Activated naive CD4-positive, alpha-beta T cell treated with anti-CD3 and anti-CD28 coated beads for 36 hours (primary cell): ENCODE results near the gene HOXC13. TPM values are rescaled to one million over a fixed set of nuclear protein-coding genes. Genes with fewer than 3 reads are reported as not detected.

Experiments
- CTCF ChIA-PET: fragments of 350-600 bp; sonication (Branson Sonifier 250); formaldehyde crosslinking; loops from one replicate; lab custom pipeline; 2021; ENCODE audit warnings: antibody characterized with exemption; lab: Charles Lee
- DNase-seq: peaks from one replicate; pipeline ENCODE4 v3.0.0-alpha.2; 2020
- H3K27ac Mint-ChIP-seq: one replicate; pipeline ENCODE4 v1.8.0; 2021; ENCODE audit warnings: mild to moderate bottlenecking, mixed read lengths
- H3K27me3 Mint-ChIP-seq: one replicate; pipeline ENCODE4 v1.8.0; 2021; ENCODE audit warnings: low read depth, mixed read lengths
- H3K36me3 Mint-ChIP-seq: one replicate; pipeline ENCODE4 v1.8.0; 2021; ENCODE audit warnings: low read depth, mixed read lengths
- H3K4me1 Mint-ChIP-seq: one replicate; pipeline ENCODE4 v1.8.0; 2021; ENCODE audit warnings: low read depth, mixed read lengths
- H3K4me3 Mint-ChIP-seq: one replicate; pipeline ENCODE4 v1.8.0; 2021; ENCODE audit warnings: mild to moderate bottlenecking, moderate library complexity, mixed read lengths
- H3K9me3 Mint-ChIP-seq: one replicate; pipeline ENCODE4 v1.8.0; 2021; ENCODE audit warnings: mixed read lengths
- intact Hi-C: fragments of 100-400 bp; cut with micrococcal nuclease; formaldehyde crosslinking; loops from one replicate; pipeline ENCODE4 v1.15.1; 2023
- total RNA-seq, 2 experiments: library from RNA; stranded (reverse); gene quantifications; one replicate each; pipeline ENCODE4 v1.2.3, GENCODE V29; 2021

Gene HOXC13
- total RNA-seq, 2 experiments from 2014 or later = not detected

DNA sequence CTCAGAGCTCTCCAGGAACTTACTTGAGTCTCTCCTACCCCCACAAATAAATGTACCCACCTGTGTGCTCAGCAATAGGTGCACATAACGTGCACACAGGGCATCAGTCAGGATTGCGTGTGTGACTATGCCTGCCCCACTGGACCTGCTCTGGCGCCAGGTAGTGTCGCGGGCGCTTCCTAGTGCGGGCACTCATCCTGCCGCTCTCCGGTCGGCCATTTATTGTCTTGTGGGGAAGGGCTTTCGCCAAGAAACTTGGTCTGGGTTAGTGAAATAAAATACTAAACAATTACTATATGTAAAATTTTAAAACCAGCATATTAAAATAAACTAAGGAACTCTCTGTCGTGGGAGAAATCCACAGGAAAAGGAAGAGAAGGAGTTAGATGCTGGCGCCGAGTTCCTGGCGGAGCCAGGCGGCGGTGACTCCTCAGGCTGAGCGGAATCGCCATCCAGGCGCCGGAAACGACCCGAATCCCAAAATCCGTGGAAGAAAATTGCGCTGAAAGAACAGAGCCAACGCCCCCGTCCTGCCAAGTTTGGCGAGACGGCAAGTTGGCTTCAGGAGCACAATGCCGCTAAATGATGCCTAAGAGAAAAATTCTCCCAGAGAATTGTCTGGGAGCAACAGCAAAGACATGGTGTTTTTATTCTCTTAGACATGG, 7.9 kb upstream of the HOXC13 start:
- Mint-ChIP-seq H3K27me3 (peaks cover 88% of the 10 kb centered on the region), H3K4me3 (no peak overlapping the region), H3K4me1 (peaks cover 7% of the 10 kb centered on the region), H3K36me3 (no peaks in the 10 kb centered on the region), H3K9me3 (no peaks in the 10 kb centered on the region), H3K27ac (no peak overlapping the region)
- DNase-seq = no peak
- CTCF ChIA-PET = no interaction called here
- intact Hi-C loops = loop anchor here (5.0 kb wide), 1 partner anchor 37 kb away; no protein-coding TSS in a partner anchor

DNA sequence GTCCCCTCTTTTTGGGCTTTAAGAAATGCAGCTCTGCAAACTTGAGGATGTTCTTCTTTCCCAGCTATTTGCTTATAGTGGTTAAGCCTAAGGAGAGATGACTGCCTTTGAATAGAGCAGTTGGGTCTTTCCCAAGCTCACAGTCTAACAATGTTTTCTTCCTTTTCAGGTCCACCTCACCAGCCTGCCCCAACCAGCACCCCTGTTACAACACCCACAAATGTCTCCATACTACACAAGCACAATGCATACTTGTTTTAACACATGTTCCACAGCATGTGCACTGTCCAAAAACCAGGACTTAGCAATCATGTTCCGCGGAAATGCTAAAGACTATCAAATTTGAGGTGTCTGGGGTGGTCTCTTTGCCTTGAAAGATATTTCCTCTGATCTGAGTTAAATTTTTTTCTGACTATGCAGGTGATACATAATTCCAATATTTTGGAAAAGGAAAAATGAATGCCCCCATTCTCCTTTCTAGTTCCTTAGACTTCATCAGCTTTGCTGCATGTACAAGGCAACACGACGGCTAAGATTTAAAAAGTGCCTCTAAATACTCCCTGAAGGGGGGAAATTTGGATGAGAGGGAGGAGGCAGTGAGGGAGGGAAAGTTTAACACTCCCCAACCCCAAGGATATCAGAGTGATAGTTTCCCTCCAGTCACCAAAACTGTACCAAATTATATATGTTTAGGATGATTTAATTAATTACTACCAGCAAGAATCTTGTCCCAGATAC, 6.6 kb upstream of the HOXC13 start:
- no peaks in the 10 kb centered on the region for H3K9me3 Mint-ChIP-seq
- no peaks in the 10 kb centered on the region for H3K36me3 Mint-ChIP-seq
- DNase-seq = no peak
- peaks cover 11% of the 10 kb centered on the region for H3K4me1 Mint-ChIP-seq
- no peak overlapping the region for H3K4me3 Mint-ChIP-seq
- H3K27ac Mint-ChIP-seq = no peak overlapping the region
- CTCF ChIA-PET = no interaction called here
- intact Hi-C loops = loop anchor here (5.0 kb wide), 1 partner anchor 35 kb away; no protein-coding TSS in a partner anchor
- H3K27me3 Mint-ChIP-seq = peaks cover 87% of the 10 kb centered on the region

DNA sequence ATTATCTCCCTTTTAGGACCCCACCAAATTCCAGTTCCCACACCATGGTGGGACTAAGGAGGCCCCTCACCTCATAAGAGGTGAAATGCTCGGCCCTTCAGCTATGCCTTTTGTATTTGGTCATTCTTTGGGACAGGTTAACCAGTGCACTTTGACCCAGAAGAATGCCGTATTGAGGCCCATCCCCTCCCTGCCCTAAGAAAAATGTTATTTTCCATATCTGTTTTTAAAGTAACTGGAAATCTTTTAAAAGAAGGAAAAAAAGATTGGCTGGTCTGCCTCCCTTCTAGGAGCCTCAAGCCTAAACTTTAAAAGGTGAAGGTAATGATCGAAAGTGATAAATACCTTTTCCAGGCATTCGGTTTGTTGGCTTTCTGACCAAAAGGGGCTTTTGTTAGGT, 5.7 kb upstream of the HOXC13 start:
- H3K27me3 Mint-ChIP-seq = peaks cover 88% of the 10 kb centered on the region
- intact Hi-C loops = loop anchor here (5.0 kb wide), 1 partner anchor 34 kb away; no protein-coding TSS in a partner anchor
- H3K27ac Mint-ChIP-seq = no peak overlapping the region
- DNase-seq = no peak
- no peaks in the 10 kb centered on the region for H3K36me3 Mint-ChIP-seq
- CTCF ChIA-PET = no interaction called here
- no peaks in the 10 kb centered on the region for H3K9me3 Mint-ChIP-seq
- no peak overlapping the region for H3K4me3 Mint-ChIP-seq
- H3K4me1 Mint-ChIP-seq = peaks cover 11% of the 10 kb centered on the region

DNA sequence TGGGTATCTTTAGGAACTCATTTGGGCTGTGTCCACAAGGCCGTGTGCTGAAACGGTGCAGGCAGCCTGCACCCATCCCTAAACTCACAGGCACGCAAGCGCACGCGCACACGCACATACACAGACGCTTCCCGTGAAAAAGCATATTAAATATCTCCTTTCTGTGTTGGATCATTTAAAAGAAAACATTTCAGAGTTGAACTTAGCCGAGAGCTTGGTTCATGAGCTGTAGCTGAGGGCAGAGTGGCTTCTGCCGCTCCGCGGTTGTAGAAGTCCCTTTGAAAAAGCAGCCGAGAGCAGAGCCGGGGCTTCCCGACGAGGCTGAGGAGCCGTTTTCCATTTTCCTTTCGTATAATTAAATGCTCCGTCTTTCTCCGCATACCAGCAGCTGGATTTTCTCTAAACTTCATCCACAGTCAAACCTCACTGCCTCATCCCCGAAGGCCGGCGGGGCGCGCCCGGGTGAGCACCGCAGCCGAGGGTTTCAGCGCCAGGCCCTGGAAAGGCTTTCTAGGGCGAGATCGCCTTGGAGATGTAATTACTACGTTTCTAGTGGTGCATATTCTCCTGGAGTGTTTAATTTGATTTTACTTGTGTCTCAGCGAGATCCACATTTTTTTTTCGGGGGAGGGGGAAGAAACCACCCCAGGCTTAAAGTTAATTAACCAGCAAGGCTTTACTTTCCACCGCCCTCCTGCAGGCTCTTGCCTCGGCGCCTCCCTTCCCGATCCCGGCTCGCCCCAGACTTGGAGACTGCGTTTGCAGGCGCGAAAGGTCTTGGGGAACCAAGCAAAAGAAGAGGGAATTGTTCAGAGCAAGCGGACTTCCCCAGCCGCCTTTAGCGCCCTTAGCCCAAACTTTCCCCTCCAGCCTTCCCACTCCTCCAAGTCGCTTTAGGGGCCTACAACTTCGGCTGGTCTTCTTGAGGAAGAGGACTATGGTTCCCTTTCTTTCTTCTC, 3.0 kb upstream of the HOXC13 start:
- peaks cover 7% of the 10 kb centered on the region for H3K4me1 Mint-ChIP-seq
- CTCF ChIA-PET = interaction anchor here (0.6 to 1.2 kb wide), 2 partner anchors 192 to 1683 kb away, joined by 3 read pairs; no protein-coding TSS in a partner anchor
- H3K36me3 Mint-ChIP-seq = no peaks in the 10 kb centered on the region
- H3K27ac Mint-ChIP-seq = no peak overlapping the region
- peak overlapping the region; percentile 28 for H3K4me3 Mint-ChIP-seq
- H3K27me3 Mint-ChIP-seq = peaks cover 83% of the 10 kb centered on the region
- intact Hi-C loops = no loop called here
- no peaks in the 10 kb centered on the region for H3K9me3 Mint-ChIP-seq
- DNase-seq = no peak

DNA sequence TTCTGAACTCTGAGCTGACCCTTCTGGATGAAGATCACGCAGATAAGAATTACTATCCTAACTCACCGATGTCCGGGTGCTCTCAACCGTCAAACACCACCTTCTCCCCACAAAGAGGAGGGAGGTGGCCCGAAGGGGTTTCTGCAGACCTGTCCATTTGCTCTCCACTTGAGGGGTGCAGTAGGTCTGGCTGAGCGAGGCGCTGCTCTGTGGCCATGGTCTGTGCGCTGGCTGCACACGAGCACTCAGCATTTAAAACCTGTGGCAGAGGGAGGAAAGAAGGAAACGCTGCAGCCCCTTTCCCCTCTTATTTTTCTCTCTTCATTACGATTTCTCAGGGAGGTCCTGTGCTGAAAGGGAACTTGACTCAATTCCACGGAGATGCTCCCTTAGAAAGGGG, 1.5 kb upstream of the HOXC13 start:
- peaks cover 7% of the 10 kb centered on the region for H3K4me1 Mint-ChIP-seq
- no peak overlapping the region for H3K4me3 Mint-ChIP-seq
- H3K27ac Mint-ChIP-seq = no peak overlapping the region
- CTCF ChIA-PET = no interaction called here
- H3K9me3 Mint-ChIP-seq = no peaks in the 10 kb centered on the region
- DNase-seq = no peak
- intact Hi-C loops = no loop called here
- no peaks in the 10 kb centered on the region for H3K36me3 Mint-ChIP-seq
- H3K27me3 Mint-ChIP-seq = peaks cover 83% of the 10 kb centered on the region

DNA sequence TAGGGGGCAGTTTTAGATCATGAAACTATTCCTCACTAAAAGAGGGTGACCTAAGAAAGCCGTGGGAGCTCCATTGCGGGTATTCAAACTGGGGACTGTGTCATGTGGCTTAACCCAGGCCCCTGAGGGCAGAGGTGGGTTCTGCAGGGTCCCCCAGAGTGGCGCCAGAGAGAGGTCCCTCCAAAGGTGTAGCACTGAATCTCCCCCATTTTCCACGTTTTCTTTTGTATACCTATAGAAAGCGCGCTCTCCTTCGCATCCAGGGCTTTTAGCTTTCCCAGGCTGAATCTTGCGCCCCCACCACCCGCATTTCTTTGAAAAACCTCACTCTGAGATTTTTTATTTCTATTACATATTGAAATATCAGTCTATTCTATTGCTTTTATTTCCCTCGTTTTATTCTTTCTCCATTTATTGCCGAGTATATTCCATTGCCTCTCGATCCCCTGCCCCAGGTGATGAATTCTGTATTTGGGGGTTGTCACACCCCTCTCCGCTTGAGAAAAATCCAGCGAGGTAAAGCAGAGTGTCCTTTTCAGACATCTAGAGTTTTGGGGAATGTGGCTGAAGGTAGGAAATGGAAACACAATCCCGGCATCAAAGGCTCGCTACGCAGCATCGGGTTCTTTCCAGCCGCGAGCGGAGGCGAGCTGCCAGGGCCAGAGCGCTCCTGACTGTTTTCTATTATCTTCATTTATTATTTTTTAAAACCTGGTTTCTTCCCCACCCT, 870 bp upstream of the HOXC13 start:
- no peaks in the 10 kb centered on the region for H3K36me3 Mint-ChIP-seq
- H3K4me1 Mint-ChIP-seq = peaks cover 7% of the 10 kb centered on the region
- H3K4me3 Mint-ChIP-seq = no peak overlapping the region
- H3K27me3 Mint-ChIP-seq = peaks cover 81% of the 10 kb centered on the region
- intact Hi-C loops = no loop called here
- H3K9me3 Mint-ChIP-seq = no peaks in the 10 kb centered on the region
- DNase-seq = no peak
- H3K27ac Mint-ChIP-seq = no peak overlapping the region
- CTCF ChIA-PET = interaction anchor here (1.2 kb wide), 1 partner anchor 12 kb away, joined by 3 read pairs; no protein-coding TSS in a partner anchor

DNA sequence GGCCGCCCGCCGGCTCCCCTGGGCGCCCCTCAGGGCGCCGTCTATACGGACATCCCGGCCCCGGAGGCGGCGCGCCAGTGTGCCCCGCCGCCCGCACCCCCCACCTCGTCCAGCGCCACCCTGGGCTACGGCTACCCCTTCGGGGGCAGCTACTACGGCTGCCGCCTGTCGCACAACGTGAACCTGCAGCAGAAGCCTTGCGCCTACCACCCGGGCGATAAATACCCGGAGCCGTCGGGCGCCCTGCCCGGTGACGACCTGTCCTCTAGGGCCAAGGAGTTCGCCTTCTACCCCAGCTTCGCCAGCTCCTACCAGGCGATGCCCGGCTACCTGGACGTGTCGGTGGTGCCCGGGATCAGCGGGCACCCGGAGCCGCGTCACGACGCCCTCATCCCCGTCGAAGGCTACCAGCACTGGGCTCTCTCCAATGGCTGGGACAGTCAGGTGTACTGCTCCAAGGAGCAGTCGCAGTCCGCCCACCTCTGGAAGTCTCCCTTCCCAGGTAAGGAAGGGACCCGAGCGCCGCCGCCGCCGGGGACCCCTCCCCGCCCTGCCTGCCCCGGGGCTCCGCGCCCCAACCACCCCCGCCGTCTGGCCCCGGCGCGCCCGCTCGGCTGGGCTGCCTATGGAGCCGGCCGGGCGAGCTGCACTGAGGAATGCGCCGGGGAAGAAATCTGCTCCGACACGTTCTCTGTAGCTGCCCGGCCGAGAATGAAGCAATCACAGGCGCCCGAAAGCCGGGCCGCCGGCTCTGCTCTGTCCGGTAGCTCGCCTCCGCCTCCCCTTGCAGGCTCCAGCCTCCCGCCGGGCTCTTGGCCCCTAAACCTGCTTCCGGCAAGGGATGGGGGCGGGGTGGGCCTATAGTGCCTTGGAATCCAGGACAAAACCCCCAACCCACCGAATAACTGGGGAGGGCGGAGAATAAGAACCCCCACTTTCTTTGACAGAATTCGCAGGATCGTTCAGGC, 794 bp downstream of the HOXC13 start:
- Mint-ChIP-seq H3K4me3 (no peak overlapping the region), H3K36me3 (no peaks in the 10 kb centered on the region), H3K4me1 (peaks cover 7% of the 10 kb centered on the region), H3K9me3 (no peaks in the 10 kb centered on the region), H3K27ac (peak overlapping the region; percentile 32), H3K27me3 (peaks cover 81% of the 10 kb centered on the region)
- intact Hi-C loops = loop anchor here (10.0 kb wide), 1 partner anchor 245 kb away; no protein-coding TSS in a partner anchor
- CTCF ChIA-PET = interaction anchor here (1.4 kb wide), 1 partner anchor 194 kb away, joined by 3 read pairs; no protein-coding TSS in a partner anchor
- DNase-seq = no peak

DNA sequence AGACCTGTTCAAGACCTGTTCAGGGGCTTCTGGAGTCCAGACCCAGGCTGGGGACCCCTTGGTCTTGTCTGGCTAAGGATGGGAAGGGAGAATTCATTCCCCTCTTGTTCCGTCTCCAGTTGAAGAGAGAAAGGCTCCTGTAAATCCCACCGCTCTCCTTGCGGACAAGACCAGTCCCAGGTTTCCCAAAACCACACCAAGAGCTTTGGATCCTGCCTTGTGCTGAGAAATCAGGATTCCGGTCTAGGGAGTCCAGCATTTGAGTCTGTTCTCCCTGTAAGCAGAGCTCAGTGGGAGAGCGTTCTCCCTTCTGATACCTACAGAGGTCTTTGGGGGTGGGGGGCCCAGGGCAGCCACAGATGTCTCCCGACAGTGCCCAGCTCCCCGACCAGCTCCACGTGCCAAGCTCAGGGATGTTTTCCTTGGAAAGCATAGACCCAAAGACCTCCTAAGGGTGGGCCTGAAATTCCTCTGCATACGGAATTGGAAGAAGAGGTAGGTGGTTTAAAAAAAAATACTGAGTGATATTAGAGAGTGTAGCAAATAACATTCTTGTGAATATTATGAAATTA, 1.9 kb downstream of the HOXC13 start:
- no peak for DNase-seq
- H3K27me3 Mint-ChIP-seq = peaks cover 84% of the 10 kb centered on the region
- H3K4me1 Mint-ChIP-seq = peaks cover 8% of the 10 kb centered on the region
- intact Hi-C loops = loop anchor here (10.0 kb wide), 1 partner anchor 246 kb away; no protein-coding TSS in a partner anchor
- CTCF ChIA-PET = interaction anchor here (1.4 kb wide), 2 partner anchors 195 to 251 kb away, joined by 3 read pairs; no protein-coding TSS in a partner anchor
- H3K4me3 Mint-ChIP-seq = no peak overlapping the region
- H3K27ac Mint-ChIP-seq = no peak overlapping the region
- no peaks in the 10 kb centered on the region for H3K36me3 Mint-ChIP-seq
- no peaks in the 10 kb centered on the region for H3K9me3 Mint-ChIP-seq

DNA sequence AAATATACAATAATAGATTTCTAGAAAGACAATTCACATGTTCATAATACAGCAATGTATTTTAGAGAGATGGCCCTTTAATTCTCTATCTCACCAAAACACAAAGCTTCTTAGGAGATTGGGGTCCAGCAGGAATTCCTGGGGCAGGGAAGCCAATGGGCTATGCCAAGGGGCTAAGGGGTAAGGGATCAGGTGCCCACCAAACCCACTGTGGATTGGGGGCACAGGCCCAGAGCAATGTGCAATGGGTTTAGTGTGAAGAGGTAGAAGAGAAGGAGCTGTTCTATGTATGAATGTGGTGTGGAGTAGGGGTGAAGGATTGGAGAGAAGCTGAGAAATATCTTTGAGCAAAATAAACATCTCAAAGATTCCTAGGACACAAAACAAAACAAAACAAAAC, 2.6 kb downstream of the HOXC13 start:
- CTCF ChIA-PET = interaction anchor here (1.4 kb wide), 1 partner anchor 251 kb away, joined by 3 read pairs; no protein-coding TSS in a partner anchor
- Mint-ChIP-seq H3K9me3 (no peaks in the 10 kb centered on the region), H3K4me3 (no peak overlapping the region), H3K27ac (no peak overlapping the region), H3K27me3 (peaks cover 84% of the 10 kb centered on the region), H3K36me3 (no peaks in the 10 kb centered on the region), H3K4me1 (peaks cover 3% of the 10 kb centered on the region)
- DNase-seq = no peak
- intact Hi-C loops = loop anchor here (10.0 kb wide), 1 partner anchor 246 kb away; no protein-coding TSS in a partner anchor

DNA sequence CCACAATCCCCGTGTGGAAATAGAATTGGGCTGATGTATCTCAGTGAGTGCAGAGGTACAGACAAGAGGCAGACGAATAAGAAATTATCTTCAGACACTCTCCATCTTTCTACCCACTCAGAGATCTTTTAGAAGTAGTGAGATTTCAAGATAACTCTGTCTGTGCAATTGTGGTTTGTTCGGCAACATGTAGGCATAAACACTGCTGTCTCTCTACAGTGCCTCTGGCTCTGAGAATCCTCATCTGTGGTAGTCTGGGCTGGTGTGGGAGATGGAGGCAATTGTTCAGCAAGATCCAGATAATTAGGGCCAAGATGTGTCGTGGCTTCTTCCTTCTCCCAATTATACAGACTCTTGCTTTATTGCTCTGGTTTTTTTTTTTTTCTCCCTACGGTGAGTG, 3.1 kb downstream of the HOXC13 start:
- DNase-seq = no peak
- intact Hi-C loops = loop anchor here (10.0 kb wide), 1 partner anchor 247 kb away; no protein-coding TSS in a partner anchor
- H3K4me3 Mint-ChIP-seq = no peak overlapping the region
- H3K27me3 Mint-ChIP-seq = peaks cover 85% of the 10 kb centered on the region
- H3K27ac Mint-ChIP-seq = no peak overlapping the region
- CTCF ChIA-PET = interaction anchor here (1.4 kb wide), 1 partner anchor 250 kb away, joined by 3 read pairs; no protein-coding TSS in a partner anchor
- peaks cover 3% of the 10 kb centered on the region for H3K4me1 Mint-ChIP-seq
- H3K36me3 Mint-ChIP-seq = no peaks in the 10 kb centered on the region
- no peaks in the 10 kb centered on the region for H3K9me3 Mint-ChIP-seq
